HG02870 (cell line): ENCODE results near the gene GPD2.

Source experiments
- ATAC-seq: cut with Tn5 transposase; IDR thresholded peaks from one replicate; pipeline ENCODE4 v1.9.1; 2021; ENCODE audit warnings: mild to moderate bottlenecking, moderate library complexity; ENCODE audit not compliant: unreplicated experiment

GPD2 gene

DNA sequence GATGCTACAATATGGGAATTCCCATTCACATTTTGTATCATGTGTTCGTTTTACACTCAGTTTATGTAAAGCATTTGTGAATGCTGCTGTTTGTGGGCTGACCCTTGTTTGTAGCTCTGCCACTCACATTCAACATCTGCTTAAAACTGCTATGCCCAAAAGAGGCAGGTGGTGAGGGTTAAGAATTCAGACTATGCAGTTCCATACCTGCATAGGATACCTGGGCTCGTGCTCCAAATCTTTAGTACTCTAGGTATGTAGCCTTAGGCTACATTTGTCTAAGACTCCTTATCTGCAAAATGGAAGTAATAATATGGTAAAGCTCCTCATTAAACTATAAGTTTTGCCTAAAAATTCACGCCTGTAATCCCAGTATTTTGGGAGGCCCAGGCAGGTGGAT is 199.5 kb downstream of the GPD2 start:
- no peak for ATAC-seq
